Measurements from ENCODE around the gene ASXL2.

DNA sequence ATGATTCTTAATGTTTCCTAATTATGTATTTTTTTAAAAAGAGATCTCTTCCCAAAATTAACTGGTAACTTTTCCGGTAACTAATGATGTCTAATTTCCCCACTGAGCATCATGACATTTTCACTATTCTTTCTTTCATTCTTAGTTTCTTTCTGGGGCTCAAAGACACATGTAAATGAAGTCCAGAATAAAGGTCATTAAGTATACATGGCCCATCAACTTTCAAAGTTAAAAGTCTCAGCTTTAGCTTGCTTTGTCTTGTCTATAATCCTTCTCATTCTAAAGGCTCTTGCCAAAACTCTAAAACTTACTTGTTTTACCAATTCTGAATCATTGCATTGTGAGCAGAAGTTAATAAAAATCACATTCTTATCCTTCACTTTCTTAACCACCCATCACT lies 53.6 kb downstream of the ASXL2 start:
- TF ChIP-seq, protein P1, sequence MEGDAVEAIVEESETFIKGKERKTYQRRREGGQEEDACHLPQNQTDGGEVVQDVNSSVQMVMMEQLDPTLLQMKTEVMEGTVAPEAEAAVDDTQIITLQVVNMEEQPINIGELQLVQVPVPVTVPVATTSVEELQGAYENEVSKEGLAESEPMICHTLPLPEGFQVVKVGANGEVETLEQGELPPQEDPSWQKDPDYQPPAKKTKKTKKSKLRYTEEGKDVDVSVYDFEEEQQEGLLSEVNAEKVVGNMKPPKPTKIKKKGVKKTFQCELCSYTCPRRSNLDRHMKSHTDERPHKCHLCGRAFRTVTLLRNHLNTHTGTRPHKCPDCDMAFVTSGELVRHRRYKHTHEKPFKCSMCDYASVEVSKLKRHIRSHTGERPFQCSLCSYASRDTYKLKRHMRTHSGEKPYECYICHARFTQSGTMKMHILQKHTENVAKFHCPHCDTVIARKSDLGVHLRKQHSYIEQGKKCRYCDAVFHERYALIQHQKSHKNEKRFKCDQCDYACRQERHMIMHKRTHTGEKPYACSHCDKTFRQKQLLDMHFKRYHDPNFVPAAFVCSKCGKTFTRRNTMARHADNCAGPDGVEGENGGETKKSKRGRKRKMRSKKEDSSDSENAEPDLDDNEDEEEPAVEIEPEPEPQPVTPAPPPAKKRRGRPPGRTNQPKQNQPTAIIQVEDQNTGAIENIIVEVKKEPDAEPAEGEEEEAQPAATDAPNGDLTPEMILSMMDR (conservative IDR thresholded peaks at IDR 0.05; ENCODE audit: low read length): no peak
- TF ChIP-seq EZH2phosphoT487 (IDR thresholded peaks at IDR 0.05; ENCODE audit: borderline replicate concordance): no peak
